Caco-2 (cell line): Measurements from ENCODE around the gene ABI3. TPM values are rescaled to one million over a fixed set of nuclear protein-coding genes. Genes with fewer than 3 reads are reported as not detected.

Experiments
- BruUV-seq: library from RNA; stranded (reverse); fragments of 400-500 nt; replicated peaks from 2 replicates; lab custom pipeline; 2021; lab: Mats Ljungman, UMichigan
- CTCF ChIA-PET: fragments of 300-600 bp; sonication (Branson Sonifier 250); formaldehyde crosslinking; loops from one replicate; lab custom pipeline; 2022; ENCODE audit warnings: antibody characterized with exemption; lab: Charles Lee
- POLR2A ChIA-PET: fragments of 300-600 bp; sonication (Branson Sonifier 250); formaldehyde crosslinking; loops from one replicate; lab custom pipeline; 2022; ENCODE audit warnings: antibody characterized with exemption; lab: Charles Lee
- DNase-seq, 2 experiments: peaks; one replicate each; pipeline versions ENCODE4 v3.0.0 to v3.0.0-alpha.2; 2020 to 2022
- H3K27me3 ChIP-seq: replicated peaks from 2 replicates; pipeline ENCODE4 v1.6.0; 2011; ENCODE audit warnings: low read length; ENCODE audit not compliant: control insufficient read depth, insufficient read depth
- H3K36me3 ChIP-seq: 2 replicates; pipeline ENCODE4 v1.5.1; 2011; ENCODE audit warnings: low read length; ENCODE audit not compliant: control insufficient read depth, insufficient read depth
- H3K4me1 ChIP-seq: fragments of 250-450 bp; sonication (Bioruptor Pico); 2 replicates; pipeline ENCODE4 v1.5.1; 2020; ENCODE audit warnings: mild to moderate bottlenecking
- H3K4me3 ChIP-seq: 2 replicates; pipeline ENCODE4 v1.5.1; 2011; ENCODE audit warnings: low read depth, mild to moderate bottlenecking, control low read depth, low read length
- H3K9me3 ChIP-seq: fragments of 250-450 bp; sonication (Bioruptor Pico); 2 replicates; pipeline ENCODE4 v1.5.1; 2020; ENCODE audit warnings: mild to moderate bottlenecking, moderate library complexity
- H3K27ac Mint-ChIP-seq: one replicate; pipeline ENCODE4 v1.8.0; 2022; ENCODE audit warnings: mixed read lengths; ENCODE audit not compliant: unreplicated experiment
- H3K27me3 Mint-ChIP-seq: one replicate; pipeline ENCODE4 v1.8.0; 2022; ENCODE audit warnings: mixed read lengths; ENCODE audit not compliant: insufficient read depth, unreplicated experiment
- H3K36me3 Mint-ChIP-seq: one replicate; pipeline ENCODE4 v1.8.0; 2022; ENCODE audit warnings: mild to moderate bottlenecking, mixed read lengths; ENCODE audit not compliant: insufficient read depth, unreplicated experiment
- H3K4me1 Mint-ChIP-seq: one replicate; pipeline ENCODE4 v1.8.0; 2022; ENCODE audit warnings: low read depth, mixed read lengths; ENCODE audit not compliant: unreplicated experiment
- H3K4me3 Mint-ChIP-seq: one replicate; pipeline ENCODE4 v1.8.0; 2022; ENCODE audit warnings: mild to moderate bottlenecking, moderate library complexity, mixed read lengths; ENCODE audit not compliant: unreplicated experiment
- H3K9me3 Mint-ChIP-seq: one replicate; pipeline ENCODE4 v1.8.0; 2022; ENCODE audit warnings: mixed read lengths; ENCODE audit not compliant: unreplicated experiment
- intact Hi-C: fragments of 100-400 bp; cut with micrococcal nuclease; formaldehyde crosslinking; loops from one replicate; pipeline ENCODE4 v1.10.0; 2022; ENCODE audit not compliant: unreplicated experiment
- total RNA-seq: library from RNA; stranded (reverse); gene quantifications from 2 replicates; pipeline ENCODE4 v1.2.3, GENCODE V29; 2022
- TF ChIP-seq, protein P1 (sequence below), 2 experiments: fragments of 200-600 bp in 1 of 2; IDR thresholded peaks; 1 replicate in 1 of 2; 2 replicates in 1 of 2; pipeline versions ENCODE4 v1.5.1 to v1.8.0; 2011 to 2022; ENCODE audit warnings: antibody characterized with exemption in 1 of 2, control low read depth in 1 of 2, inconsistent platforms in 1 of 2, low read depth in 1 of 2, low read length in 1 of 2, mild to moderate bottlenecking in 1 of 2, moderate library complexity in 1 of 2; ENCODE audit not compliant: insufficient read depth in 1 of 2, severe bottlenecking in 1 of 2, unreplicated experiment in 1 of 2

ABI3 gene
- total RNA-seq, 1 experiment from 2014 or later = not detected

DNA sequence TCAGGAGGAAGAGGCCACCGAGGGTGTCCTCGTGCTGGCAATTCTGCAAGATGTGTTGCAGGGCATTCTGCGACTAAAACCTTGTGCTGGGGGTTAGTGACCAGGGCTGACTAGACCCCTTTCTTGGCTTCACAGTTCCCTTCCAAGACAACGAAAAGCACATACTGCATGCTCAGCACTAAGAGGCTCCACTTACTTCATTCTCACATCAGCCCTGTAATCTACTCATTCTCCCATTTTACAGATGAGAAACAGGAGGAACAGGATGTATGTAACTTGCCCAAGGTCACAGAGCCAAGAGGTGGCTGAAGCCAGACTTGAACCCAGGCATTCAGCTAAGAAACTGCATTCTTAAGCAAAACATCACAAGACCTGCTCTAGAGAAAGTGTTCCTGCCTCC is 25.4 kb downstream of the ABI3 start:
- H3K9me3 ChIP-seq = no peaks in the 10 kb centered on the region
- CTCF ChIA-PET = interaction anchor here (0.6 to 1.2 kb wide), 2 partner anchors 8 to 12 kb away, joined by 3 to 4 read pairs; no protein-coding TSS in a partner anchor
- POLR2A ChIA-PET = no interaction called here
- Mint-ChIP-seq H3K27ac (no peak overlapping the region), H3K4me3 (no peak overlapping the region), H3K4me1 (peaks cover 14% of the 10 kb centered on the region), H3K36me3 (no peaks in the 10 kb centered on the region), H3K9me3 (no peaks in the 10 kb centered on the region), H3K27me3 (peaks cover 3% of the 10 kb centered on the region)
- H3K27me3 ChIP-seq = no peaks in the 10 kb centered on the region
- peaks cover 19% of the 10 kb centered on the region for H3K4me1 ChIP-seq
- BruUV-seq = no TSS peak
- no peak for DNase-seq
- H3K4me3 ChIP-seq = no peak overlapping the region
- H3K36me3 ChIP-seq = no peaks in the 10 kb centered on the region
- TF ChIP-seq, protein P1, sequence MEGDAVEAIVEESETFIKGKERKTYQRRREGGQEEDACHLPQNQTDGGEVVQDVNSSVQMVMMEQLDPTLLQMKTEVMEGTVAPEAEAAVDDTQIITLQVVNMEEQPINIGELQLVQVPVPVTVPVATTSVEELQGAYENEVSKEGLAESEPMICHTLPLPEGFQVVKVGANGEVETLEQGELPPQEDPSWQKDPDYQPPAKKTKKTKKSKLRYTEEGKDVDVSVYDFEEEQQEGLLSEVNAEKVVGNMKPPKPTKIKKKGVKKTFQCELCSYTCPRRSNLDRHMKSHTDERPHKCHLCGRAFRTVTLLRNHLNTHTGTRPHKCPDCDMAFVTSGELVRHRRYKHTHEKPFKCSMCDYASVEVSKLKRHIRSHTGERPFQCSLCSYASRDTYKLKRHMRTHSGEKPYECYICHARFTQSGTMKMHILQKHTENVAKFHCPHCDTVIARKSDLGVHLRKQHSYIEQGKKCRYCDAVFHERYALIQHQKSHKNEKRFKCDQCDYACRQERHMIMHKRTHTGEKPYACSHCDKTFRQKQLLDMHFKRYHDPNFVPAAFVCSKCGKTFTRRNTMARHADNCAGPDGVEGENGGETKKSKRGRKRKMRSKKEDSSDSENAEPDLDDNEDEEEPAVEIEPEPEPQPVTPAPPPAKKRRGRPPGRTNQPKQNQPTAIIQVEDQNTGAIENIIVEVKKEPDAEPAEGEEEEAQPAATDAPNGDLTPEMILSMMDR (IDR thresholded peaks at IDR 0.05; ENCODE audit: insufficient read depth in 1 of 2, low read depth in 1 of 2, low read length in 1 of 2, severe bottlenecking in 1 of 2, unreplicated experiment in 1 of 2) = no peak
- intact Hi-C loops = no loop called here

DNA sequence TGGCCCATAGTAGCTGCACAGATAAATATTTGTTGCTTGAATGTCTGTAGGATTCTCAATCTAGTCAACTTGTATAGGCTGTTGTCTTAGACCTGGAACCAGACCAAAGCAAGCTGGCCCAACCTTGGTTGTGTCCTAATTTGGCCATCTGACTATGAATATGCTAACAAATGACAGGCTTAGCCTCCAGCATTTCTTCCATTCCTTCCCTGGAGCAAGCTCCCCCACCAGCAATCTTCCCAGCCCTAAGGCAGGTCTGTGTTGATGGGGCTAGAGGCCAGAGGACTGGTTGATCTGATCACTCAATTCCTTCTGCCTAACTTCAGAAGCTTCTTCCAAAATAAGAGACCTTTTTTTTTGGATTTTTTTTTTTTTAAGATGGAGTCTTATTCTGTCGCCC is 29.5 kb downstream of the ABI3 start:
- intact Hi-C loops = no loop called here
- no peak for DNase-seq
- no peak overlapping the region for H3K4me3 Mint-ChIP-seq
- no peak overlapping the region for H3K27ac Mint-ChIP-seq
- no peaks in the 10 kb centered on the region for H3K36me3 Mint-ChIP-seq
- no peaks in the 10 kb centered on the region for H3K9me3 ChIP-seq
- ChIA-PET CTCF (interaction anchor here (0.6 kb wide), 1 partner anchor 12 kb away, joined by 3 read pairs; no protein-coding TSS in a partner anchor), POLR2A (no interaction called here)
- no peak overlapping the region for H3K4me3 ChIP-seq
- H3K4me1 ChIP-seq = peaks cover 5% of the 10 kb centered on the region
- H3K9me3 Mint-ChIP-seq = no peaks in the 10 kb centered on the region
- no TSS peak for BruUV-seq
- TF ChIP-seq, protein P1 (IDR thresholded peaks at IDR 0.05; ENCODE audit: insufficient read depth in 1 of 2, low read depth in 1 of 2, low read length in 1 of 2, severe bottlenecking in 1 of 2, unreplicated experiment in 1 of 2) = no peak
- no peaks in the 10 kb centered on the region for H3K27me3 ChIP-seq
- H3K4me1 Mint-ChIP-seq = no peaks in the 10 kb centered on the region
- no peaks in the 10 kb centered on the region for H3K36me3 ChIP-seq
- H3K27me3 Mint-ChIP-seq = peaks cover 3% of the 10 kb centered on the region

DNA sequence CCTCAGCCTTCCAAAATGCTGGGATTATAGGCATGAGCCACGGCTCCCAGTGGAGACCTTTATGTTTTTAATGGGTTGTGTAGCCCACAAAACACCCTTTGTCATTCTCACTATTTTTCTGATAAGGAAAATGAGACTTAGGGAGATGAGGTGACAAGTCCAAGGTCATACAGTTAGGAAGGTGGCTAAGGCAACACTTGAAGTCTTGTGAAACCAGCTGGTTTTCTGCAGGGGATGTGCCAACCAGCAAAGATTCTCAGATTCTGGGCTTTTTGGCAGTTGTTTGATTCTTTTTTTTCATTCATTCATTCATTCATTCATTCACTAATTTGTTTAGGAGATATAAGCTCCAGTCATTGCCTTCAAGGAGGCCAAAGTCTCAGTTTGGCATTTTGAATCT is 30.1 kb downstream of the ABI3 start:
- no peak overlapping the region for H3K27ac Mint-ChIP-seq
- no peak overlapping the region for H3K4me3 Mint-ChIP-seq
- BruUV-seq = no TSS peak
- TF ChIP-seq, protein P1 (IDR thresholded peaks at IDR 0.05; ENCODE audit: insufficient read depth in 1 of 2, low read depth in 1 of 2, low read length in 1 of 2, severe bottlenecking in 1 of 2, unreplicated experiment in 1 of 2) = no peak
- ChIA-PET CTCF (no interaction called here), POLR2A (no interaction called here)
- H3K36me3 ChIP-seq = no peaks in the 10 kb centered on the region
- H3K36me3 Mint-ChIP-seq = no peaks in the 10 kb centered on the region
- peaks cover 3% of the 10 kb centered on the region for H3K27me3 Mint-ChIP-seq
- no peaks in the 10 kb centered on the region for H3K4me1 Mint-ChIP-seq
- H3K4me3 ChIP-seq = no peak overlapping the region
- H3K9me3 ChIP-seq = no peaks in the 10 kb centered on the region
- H3K27me3 ChIP-seq = no peaks in the 10 kb centered on the region
- intact Hi-C loops = no loop called here
- H3K4me1 ChIP-seq = peaks cover 4% of the 10 kb centered on the region
- H3K9me3 Mint-ChIP-seq = no peaks in the 10 kb centered on the region
- DNase-seq = no peak
